Peyer's patch (tissue), 4 donors: Measurements from ENCODE around the gene BEST3.

Source experiments
- CTCF ChIP-seq, 6 experiments: fragments of 450-650 bp in 4 of 6; fragments of 200-600 bp in 2 of 6; sonication (generic) in 1 of 6; IDR thresholded peaks; one replicate each; pipeline ENCODE4 v1.5.1; 2017 to 2019; ENCODE audit warnings: antibody characterized with exemption in 6 of 6, mild to moderate bottlenecking in 3 of 6, moderate library complexity in 1 of 6
- POLR2A ChIP-seq, 2 donors: fragments of 450-650 bp; IDR thresholded peaks; one replicate each; pipeline ENCODE4 v1.5.1; 2017; ENCODE audit warnings: antibody characterized with exemption in 2 of 2, mild to moderate bottlenecking in 2 of 2, moderate library complexity in 2 of 2

GRCh38 chr12:69679119-69679518 is 20.0 kb downstream of the BEST3 start:
- no peak for TF ChIP-seq CTCF (IDR thresholded peaks at IDR 0.05)
- no peak for TF ChIP-seq POLR2A (IDR thresholded peaks at IDR 0.05)
